Panc1 (cell line): ENCODE measurements around the gene STAT5A.
"Not testable (repeated sequence)": the region's sequence is repeated elsewhere in the genome, so short reads cannot be mapped to it uniquely, and the experiment has no call there.

ENCODE experiments used
- POLR2AphosphoS5 ChIP-seq: IDR thresholded peaks from 2 replicates; pipeline ENCODE4 v1.6.1; 2012; ENCODE audit warnings: mild to moderate bottlenecking, low read depth, low read length, moderate library complexity
- TCF7L2 ChIP-seq: IDR thresholded peaks from 2 replicates; pipeline ENCODE4 v1.6.1; 2011; ENCODE audit warnings: mild to moderate bottlenecking, low read depth, low read length, inconsistent platforms
- TF ChIP-seq, protein P1 (sequence below): fragments of 450-650 bp; IDR thresholded peaks from 2 replicates; pipeline ENCODE4 v1.5.1; 2017; ENCODE audit warnings: mild to moderate bottlenecking
- TF ChIP-seq, protein P2 (sequence below), 2 experiments: IDR thresholded peaks; 2 replicates each; pipeline ENCODE4 v1.6.1; 2011 to 2012; ENCODE audit warnings: low read depth in 2 of 2, control low read depth in 1 of 2, low read length in 1 of 2, mild to moderate bottlenecking in 1 of 2, moderate library complexity in 1 of 2; ENCODE audit not compliant: insufficient read depth in 1 of 2

DNA sequence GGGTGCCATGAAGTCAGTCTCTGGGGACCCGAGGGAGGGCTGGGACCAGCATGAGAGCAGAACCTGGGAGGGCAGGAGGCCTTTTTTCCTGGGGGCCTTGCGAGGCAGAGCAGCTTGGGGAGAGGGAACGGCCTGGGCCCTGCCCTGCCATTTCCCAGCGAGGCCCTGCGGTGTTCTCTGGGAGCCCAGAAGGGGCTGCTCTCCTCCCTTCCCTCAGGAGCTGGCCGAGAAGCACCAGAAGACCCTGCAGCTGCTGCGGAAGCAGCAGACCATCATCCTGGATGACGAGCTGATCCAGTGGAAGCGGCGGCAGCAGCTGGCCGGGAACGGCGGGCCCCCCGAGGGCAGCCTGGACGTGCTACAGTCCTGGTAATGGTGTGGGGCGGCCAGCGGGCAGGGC is 11.6 kb downstream of the STAT5A start:
- TF ChIP-seq, protein P1, sequence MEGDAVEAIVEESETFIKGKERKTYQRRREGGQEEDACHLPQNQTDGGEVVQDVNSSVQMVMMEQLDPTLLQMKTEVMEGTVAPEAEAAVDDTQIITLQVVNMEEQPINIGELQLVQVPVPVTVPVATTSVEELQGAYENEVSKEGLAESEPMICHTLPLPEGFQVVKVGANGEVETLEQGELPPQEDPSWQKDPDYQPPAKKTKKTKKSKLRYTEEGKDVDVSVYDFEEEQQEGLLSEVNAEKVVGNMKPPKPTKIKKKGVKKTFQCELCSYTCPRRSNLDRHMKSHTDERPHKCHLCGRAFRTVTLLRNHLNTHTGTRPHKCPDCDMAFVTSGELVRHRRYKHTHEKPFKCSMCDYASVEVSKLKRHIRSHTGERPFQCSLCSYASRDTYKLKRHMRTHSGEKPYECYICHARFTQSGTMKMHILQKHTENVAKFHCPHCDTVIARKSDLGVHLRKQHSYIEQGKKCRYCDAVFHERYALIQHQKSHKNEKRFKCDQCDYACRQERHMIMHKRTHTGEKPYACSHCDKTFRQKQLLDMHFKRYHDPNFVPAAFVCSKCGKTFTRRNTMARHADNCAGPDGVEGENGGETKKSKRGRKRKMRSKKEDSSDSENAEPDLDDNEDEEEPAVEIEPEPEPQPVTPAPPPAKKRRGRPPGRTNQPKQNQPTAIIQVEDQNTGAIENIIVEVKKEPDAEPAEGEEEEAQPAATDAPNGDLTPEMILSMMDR, result not testable (repeated sequence)
- TF ChIP-seq TCF7L2, POLR2AphosphoS5: not testable (repeated sequence)
- TF ChIP-seq, protein P2, sequence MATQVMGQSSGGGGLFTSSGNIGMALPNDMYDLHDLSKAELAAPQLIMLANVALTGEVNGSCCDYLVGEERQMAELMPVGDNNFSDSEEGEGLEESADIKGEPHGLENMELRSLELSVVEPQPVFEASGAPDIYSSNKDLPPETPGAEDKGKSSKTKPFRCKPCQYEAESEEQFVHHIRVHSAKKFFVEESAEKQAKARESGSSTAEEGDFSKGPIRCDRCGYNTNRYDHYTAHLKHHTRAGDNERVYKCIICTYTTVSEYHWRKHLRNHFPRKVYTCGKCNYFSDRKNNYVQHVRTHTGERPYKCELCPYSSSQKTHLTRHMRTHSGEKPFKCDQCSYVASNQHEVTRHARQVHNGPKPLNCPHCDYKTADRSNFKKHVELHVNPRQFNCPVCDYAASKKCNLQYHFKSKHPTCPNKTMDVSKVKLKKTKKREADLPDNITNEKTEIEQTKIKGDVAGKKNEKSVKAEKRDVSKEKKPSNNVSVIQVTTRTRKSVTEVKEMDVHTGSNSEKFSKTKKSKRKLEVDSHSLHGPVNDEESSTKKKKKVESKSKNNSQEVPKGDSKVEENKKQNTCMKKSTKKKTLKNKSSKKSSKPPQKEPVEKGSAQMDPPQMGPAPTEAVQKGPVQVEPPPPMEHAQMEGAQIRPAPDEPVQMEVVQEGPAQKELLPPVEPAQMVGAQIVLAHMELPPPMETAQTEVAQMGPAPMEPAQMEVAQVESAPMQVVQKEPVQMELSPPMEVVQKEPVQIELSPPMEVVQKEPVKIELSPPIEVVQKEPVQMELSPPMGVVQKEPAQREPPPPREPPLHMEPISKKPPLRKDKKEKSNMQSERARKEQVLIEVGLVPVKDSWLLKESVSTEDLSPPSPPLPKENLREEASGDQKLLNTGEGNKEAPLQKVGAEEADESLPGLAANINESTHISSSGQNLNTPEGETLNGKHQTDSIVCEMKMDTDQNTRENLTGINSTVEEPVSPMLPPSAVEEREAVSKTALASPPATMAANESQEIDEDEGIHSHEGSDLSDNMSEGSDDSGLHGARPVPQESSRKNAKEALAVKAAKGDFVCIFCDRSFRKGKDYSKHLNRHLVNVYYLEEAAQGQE (IDR thresholded peaks at IDR 0.05; ENCODE audit: insufficient read depth in 1 of 2, low read depth in 2 of 2, low read length in 1 of 2), result not testable (repeated sequence)
